Caki2 (cell line): ENCODE data around the gene ASTL. TPM values are rescaled to one million over a fixed set of nuclear protein-coding genes. Genes with fewer than 3 reads are reported as not detected.

Experiments used
- DNase-seq: peaks from one replicate; pipeline ENCODE4 v3.0.0-alpha.2; 2015; ENCODE audit warnings: low read depth
- in situ Hi-C: cut with HindIII; loops from 2 replicates; pipeline ENCODE4 v1.10.0; 2016; ENCODE audit warnings: low sequenced_read_pairs, low pct_unique_long_range_greater_than_20kb, mixed read lengths
- total RNA-seq: library from RNA; depleted of rRNA; stranded (reverse); fragments of >200 nt; shearing (Covaris generic); gene quantifications from 2 replicates; pipeline ENCODE4 v1.2.3, GENCODE V29; 2014; ENCODE audit warnings: low replicate concordance

Gene ASTL
- total RNA-seq, 1 experiment from 2014 or later, result not detected

GRCh38 chr2:96136129-96136720, 2.1 kb downstream of the ASTL start:
- no peak for DNase-seq
- in situ Hi-C loops, result no loop called here

GRCh38 chr2:96135621-96136020, 2.7 kb downstream of the ASTL start:
- in situ Hi-C loops, result no loop called here
- DNase-seq, result no peak

DNA sequence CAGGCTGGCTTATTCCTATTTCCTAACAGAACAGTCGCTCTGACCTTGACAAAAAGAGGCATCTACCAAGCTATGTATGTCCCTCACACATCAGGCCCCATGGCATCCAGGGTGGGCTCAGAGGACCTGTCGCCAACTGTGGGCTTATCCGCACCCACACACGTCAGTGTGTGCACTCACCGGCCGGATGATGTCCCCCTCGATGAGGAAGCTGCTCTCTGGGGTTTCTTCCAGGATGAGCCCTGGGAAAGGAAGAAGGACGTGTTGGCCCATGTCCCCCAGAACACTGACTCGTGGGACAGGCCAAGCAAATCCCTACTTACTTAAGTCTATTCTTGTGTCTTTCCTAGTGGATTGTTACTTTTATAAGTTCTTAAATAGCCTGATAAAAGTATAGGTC, 3.1 kb downstream of the ASTL start:
- in situ Hi-C loops, result no loop called here
- DNase-seq, result no peak

GRCh38 chr2:96134421-96134820, 3.9 kb downstream of the ASTL start:
- in situ Hi-C loops, result no loop called here
- no peak for DNase-seq

DNA sequence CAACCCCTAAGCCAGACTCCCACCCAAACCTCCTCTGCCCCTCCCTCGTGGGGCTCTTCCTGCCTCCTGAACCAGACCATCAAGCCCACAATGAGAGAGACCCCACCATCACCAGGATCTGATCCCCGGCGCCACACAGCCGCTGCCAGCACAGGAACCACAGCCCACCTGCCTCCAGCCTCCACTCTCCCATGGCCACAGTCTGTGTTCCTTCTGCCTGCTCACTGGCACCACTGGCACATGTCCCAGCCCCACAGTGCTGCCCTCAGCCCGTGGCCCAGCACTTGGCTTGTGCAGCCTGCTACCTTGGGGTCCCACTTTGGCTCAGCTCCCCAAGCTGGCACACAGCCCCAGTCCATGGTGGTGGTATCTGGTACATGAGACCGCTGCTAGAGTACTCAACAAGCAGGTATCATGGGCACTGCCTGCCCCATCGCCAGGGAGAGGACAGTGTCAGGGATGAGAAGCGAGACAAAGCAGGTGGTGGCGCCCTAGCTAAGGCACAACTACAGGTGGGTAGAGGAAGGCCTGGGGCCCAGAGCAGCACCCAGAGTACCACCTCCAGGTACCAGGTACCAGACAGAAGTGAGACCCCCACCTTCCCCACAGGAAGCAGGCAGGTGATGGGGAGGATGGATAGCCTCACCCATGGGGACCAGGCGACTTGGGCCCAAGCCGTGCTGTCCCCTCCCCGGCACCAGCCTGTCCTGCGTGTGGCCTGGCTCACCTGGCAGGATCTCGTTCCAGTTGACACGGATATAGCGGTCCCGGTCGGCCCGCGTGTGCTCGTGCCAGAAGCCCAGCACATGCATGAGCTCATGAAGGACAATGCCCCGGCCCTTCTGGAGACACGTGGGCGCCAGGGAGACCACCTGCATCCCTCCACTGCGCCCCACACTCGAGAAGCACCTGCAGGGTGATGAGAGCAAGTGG, 6.2 kb downstream of the ASTL start:
- in situ Hi-C loops, result no loop called here
- DNase-seq, result no peak

DNA sequence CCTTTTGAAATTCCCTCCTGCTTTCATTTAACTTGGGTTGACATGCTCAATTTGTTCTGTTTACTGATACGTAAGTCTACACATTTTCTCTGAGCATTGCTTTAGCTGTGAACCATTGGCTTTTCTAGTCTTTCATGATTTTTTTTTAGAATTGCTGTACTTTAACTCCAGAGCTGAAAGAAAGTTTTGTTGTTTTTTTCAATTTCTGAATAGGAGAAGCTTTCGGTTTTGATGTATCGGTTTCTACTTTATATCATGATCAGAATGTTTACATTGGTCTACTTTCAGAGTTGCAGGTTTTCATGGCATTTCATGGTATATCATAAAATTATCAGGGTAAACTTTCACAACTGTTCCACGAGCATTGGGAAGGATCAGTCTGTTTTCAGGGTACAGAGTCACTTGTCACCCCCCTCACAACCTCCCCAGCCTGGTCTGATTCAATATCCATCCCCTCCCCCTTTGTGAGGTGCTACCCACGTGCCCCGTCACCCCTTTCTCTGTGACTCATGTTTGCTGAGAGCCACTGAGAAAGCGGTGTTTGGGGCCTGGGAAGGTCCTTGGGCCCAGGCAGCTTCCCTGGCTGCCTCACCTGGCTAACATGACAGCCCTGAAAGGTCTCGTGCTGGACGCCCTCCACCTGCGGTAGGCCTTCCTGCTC, 7.0 kb downstream of the ASTL start:
- DNase-seq, result no peak
- in situ Hi-C loops, result no loop called here

- no peak for DNase-seq
- in situ Hi-C loops, result no loop called here
These were observed 7.8 kb downstream of the ASTL start for GRCh38 chr2:96130483-96130882.

DNA sequence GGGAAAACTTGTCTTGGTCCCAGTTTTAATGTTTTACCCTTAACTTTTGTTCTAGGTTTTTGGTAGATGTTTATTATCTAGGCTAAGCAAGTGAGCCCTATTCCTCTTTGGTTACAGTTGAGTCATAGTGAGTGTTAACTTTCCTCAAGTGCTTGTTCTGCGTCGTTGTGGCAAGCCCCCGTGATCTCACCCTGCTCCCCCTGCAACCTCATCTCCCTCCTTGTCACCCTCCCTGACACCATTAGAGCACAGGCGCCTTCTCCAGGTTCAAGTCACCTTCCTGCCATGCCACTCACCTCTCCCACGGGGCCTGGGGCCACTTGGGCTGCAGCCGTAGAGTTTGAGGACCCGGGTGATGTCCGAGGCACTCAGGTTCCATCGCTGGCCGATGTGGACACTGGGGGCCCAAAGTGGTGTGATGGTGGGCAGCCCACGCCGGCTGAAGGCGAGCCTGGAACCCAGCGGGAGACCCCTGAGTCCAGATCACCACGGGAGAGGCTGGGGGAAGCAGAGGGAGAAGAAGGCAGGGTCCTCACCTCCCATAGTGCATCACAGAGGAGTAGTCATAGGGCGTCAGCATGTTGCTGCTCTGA, 8.7 kb downstream of the ASTL start:
- DNase-seq, result no peak
- in situ Hi-C loops, result no loop called here

- in situ Hi-C loops, result no loop called here
- DNase-seq, result no peak
These were observed 9.8 kb downstream of the ASTL start for GRCh38 chr2:96128456-96128855.

DNA sequence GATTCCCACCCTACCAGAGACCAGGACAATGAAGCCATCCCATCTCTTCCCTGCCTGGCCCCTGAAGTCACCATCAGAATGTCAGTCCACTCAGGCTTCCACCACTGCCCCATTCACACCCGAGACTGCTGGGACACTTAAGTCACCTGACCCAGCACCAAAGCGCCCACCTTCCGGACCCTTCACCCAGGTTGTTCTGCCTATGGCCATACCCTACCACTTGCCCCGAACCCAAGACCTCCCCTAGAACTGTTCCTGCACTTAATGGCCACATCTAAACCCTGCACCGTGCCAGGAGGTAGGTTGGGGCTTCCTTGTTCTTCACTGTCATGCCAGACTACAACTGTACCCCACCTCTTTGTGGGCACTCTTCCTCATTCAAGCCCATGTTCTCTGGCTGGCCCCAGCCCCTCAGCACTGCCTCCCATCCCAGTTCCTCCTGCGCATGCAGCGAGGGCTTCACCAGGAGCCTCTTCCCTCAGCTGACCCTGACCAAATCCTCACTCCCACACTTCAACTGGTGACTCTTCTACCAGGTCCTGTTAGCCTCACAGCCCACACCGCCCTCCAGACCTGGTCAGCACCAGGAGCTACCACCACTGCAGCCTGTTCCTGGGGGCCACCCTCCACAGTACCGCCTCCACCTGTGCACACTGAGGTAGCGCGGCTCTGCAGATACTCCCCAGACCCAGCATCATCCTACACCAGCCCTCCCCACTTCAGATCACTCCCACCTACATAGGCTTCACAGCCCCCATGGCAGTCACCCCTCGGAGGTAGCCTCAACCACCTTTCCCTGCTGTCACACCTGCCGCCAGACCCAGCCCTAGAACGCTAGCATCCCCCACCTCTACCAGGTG, 13.7 kb downstream of the ASTL start:
- no peak for DNase-seq
- in situ Hi-C loops, result no loop called here

- in situ Hi-C loops, result no loop called here
These were observed 14.4 kb downstream of the ASTL start for GRCh38 chr2:96123936-96124335.

DNA sequence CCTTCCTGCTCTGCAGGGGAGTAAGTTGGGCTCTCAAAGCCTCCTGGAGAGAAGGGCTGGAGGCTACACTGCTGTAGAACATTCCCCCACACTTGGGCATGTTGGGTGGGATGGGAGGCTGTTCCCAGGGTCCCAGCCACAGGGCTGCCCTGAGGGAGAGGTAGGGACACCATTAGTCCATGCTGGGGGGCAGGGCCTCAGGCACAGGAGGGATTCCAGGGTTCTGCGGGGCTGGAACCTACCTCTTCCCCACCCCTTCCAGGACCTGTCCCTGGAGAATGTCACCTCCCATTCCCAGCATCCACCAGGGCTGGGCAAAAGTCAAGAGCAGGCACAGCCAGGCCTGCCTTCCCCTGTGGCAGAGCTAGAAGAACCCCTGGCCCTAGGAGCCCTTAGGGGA, 15.0 kb downstream of the ASTL start:
- DNase-seq, result no peak
- in situ Hi-C loops, result no loop called here

More at GRCh38 chr2:96123936-96124335, 14.4 kb downstream of the ASTL start:
- no peak for DNase-seq

- in situ Hi-C loops, result no loop called here
- no peak for DNase-seq
These were observed 15.9 kb downstream of the ASTL start for GRCh38 chr2:96122391-96122790.

DNA sequence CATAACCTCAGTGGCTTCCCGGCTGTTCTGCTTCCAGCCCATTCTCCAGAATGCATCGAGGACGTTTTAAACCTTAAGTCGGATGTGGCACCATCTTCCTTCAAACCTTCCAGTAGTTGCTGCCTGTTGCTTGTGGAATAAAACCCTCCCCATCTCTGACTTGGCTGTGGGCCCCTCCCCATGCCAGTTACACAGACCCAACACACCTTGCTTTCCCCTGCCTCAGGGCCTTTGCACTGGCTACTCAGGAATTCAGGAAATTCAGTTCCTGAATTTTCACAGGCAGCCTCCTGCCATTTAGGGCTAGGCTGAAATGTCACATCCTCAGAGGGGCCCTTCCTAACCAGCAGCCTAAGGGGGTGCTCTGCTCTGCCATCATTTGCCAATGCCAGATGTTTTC, 16.9 kb downstream of the ASTL start:
- in situ Hi-C loops, result no loop called here
- DNase-seq, result no peak

GRCh38 chr2:96120991-96121390, 17.3 kb downstream of the ASTL start:
- in situ Hi-C loops, result no loop called here
- no peak for DNase-seq

GRCh38 chr2:96120091-96120720, 18.1 kb downstream of the ASTL start:
- DNase-seq, result no peak
- in situ Hi-C loops, result no loop called here

DNA sequence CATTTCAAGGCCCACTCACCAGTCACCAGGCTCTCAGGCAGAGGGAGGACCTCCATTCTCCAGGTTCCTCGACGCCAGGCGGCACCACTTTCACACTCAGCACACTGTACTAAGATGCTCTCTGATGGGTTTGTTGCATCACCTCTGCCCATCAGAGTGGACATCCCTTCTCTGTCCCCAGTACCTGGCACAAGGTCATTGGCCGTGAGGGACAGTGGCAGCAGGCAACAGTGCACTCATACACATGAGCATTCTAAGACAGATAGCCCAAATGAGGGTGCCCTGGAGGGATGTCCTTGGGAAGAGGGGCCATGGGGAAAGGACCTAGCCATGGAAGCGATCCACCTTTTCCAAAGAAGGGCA, 18.9 kb downstream of the ASTL start:
- in situ Hi-C loops, result no loop called here
- no peak for DNase-seq
